GM21737 (cell line): ENCODE data around the gene CAMKK1.

Experiments used
- ATAC-seq: cut with Tn5 transposase; IDR thresholded peaks from one replicate; pipeline ENCODE4 v1.9.1; 2021; ENCODE audit warnings: mild to moderate bottlenecking, moderate library complexity; ENCODE audit not compliant: unreplicated experiment

CAMKK1 gene

GRCh38 chr17:3897731-3898130 is 4.9 kb upstream of the CAMKK1 start:
- no peak for ATAC-seq

- ATAC-seq, result no peak
These were observed 4.0 kb upstream of the CAMKK1 start for GRCh38 chr17:3896968-3897235.

GRCh38 chr17:3896108-3896967 is 3.5 kb upstream of the CAMKK1 start:
- ATAC-seq, result no peak

- ATAC-seq, result no peak
These were observed 2.5 kb upstream of the CAMKK1 start for GRCh38 chr17:3895354-3895753.

GRCh38 chr17:3894911-3895343 is 2.1 kb upstream of the CAMKK1 start:
- no peak for ATAC-seq

GRCh38 chr17:3894188-3894587 is 1.3 kb upstream of the CAMKK1 start:
- ATAC-seq, result no peak

GRCh38 chr17:3893720-3894116 is 865 bp upstream of the CAMKK1 start:
- no peak for ATAC-seq

- peak; percentile 11 for ATAC-seq
These were observed 506 bp downstream of the CAMKK1 start for GRCh38 chr17:3892095-3892998.

- ATAC-seq, result no peak
These were observed 1.2 kb downstream of the CAMKK1 start for GRCh38 chr17:3891626-3892094.

GRCh38 chr17:3890878-3891219 is 2.0 kb downstream of the CAMKK1 start:
- no peak for ATAC-seq

- no peak for ATAC-seq
These were observed 2.6 kb downstream of the CAMKK1 start for GRCh38 chr17:3890082-3890877.

GRCh38 chr17:3889325-3890012 is 3.4 kb downstream of the CAMKK1 start:
- ATAC-seq, result no peak

GRCh38 chr17:3888343-3889171 is 4.3 kb downstream of the CAMKK1 start:
- no peak for ATAC-seq

- no peak for ATAC-seq
These were observed 5.0 kb downstream of the CAMKK1 start for GRCh38 chr17:3887804-3888203.

- no peak for ATAC-seq
These were observed 5.5 kb downstream of the CAMKK1 start for GRCh38 chr17:3887394-3887793.

GRCh38 chr17:3886776-3887175 is 6.1 kb downstream of the CAMKK1 start:
- ATAC-seq, result no peak

- ATAC-seq, result no peak
These were observed 6.9 kb downstream of the CAMKK1 start for GRCh38 chr17:3885970-3886369.

GRCh38 chr17:3885271-3885670 is 7.6 kb downstream of the CAMKK1 start:
- no peak for ATAC-seq

GRCh38 chr17:3884188-3884587 is 8.7 kb downstream of the CAMKK1 start:
- no peak for ATAC-seq

GRCh38 chr17:3882276-3882675 is 10.6 kb downstream of the CAMKK1 start:
- no peak for ATAC-seq
